Keratinocyte (primary cell): ENCODE measurements around the gene TIMM8B.

Source experiments
- EZH2 ChIP-seq: IDR thresholded peaks from one replicate; pipeline ENCODE4 v1.6.1; 2012; ENCODE audit warnings: inconsistent platforms, mild to moderate bottlenecking, low read length, moderate library complexity
- TF ChIP-seq, protein P1 (sequence below), 3 experiments: IDR thresholded peaks in 1 of 3; conservative IDR thresholded peaks in 1 of 3; optimal IDR thresholded peaks in 1 of 3; 2 replicates in 2 of 3; 3 replicates in 1 of 3; pipeline versions ENCODE3 to v1.5.1; 2011; ENCODE audit warnings: low read length in 3 of 3, mild to moderate bottlenecking in 3 of 3, moderate library complexity in 2 of 3, control low read depth in 1 of 3, inconsistent platforms in 1 of 3; ENCODE audit not compliant: insufficient read depth in 2 of 3; ENCODE audit errors: extremely low read depth in 1 of 3

DNA sequence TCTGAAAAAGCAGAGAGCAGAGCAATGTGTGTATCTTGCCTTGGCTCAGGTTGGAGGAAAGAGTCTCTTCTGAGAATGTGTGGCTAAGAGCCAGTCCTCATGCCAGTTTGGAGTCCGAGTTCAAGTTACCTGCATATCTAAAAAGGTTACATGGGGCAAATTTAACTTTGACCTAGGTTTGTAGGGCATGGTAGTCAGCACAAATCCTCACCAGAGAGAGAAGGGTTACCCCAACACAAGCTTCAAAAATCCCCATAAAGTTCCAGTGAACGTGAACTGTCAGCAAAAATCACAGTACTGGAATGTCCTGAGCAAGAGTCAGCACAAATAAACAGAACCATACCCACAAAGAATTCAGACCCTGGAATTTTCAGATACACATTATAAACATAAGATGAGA lies 13.9 kb upstream of the TIMM8B start:
- no peak for TF ChIP-seq EZH2
- TF ChIP-seq, protein P1, sequence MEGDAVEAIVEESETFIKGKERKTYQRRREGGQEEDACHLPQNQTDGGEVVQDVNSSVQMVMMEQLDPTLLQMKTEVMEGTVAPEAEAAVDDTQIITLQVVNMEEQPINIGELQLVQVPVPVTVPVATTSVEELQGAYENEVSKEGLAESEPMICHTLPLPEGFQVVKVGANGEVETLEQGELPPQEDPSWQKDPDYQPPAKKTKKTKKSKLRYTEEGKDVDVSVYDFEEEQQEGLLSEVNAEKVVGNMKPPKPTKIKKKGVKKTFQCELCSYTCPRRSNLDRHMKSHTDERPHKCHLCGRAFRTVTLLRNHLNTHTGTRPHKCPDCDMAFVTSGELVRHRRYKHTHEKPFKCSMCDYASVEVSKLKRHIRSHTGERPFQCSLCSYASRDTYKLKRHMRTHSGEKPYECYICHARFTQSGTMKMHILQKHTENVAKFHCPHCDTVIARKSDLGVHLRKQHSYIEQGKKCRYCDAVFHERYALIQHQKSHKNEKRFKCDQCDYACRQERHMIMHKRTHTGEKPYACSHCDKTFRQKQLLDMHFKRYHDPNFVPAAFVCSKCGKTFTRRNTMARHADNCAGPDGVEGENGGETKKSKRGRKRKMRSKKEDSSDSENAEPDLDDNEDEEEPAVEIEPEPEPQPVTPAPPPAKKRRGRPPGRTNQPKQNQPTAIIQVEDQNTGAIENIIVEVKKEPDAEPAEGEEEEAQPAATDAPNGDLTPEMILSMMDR (optimal IDR thresholded peaks at IDR 0.05 in 1 of 3, IDR thresholded peaks at IDR 0.05 in 1 of 3, conservative IDR thresholded peaks at IDR 0.05 in 1 of 3; ENCODE audit: extremely low read depth in 1 of 3, insufficient read depth in 2 of 3, low read length in 3 of 3) = no peak
